Measurements from ENCODE around the gene CPA5. TPM values are rescaled to one million over a fixed set of nuclear protein-coding genes. Genes with fewer than 3 reads are reported as not detected.

The CPA5 gene
- total RNA-seq = not detected in 2 replicates

GRCh38 chr7:130344271-130344866 lies at the start of gene CPA5:
Gene CPA5 (plus strand): TSS chr7:130344816. CDS start chr7:130346486, 1,670 bp downstream.

GRCh38 chr7:130379921-130380860 lies 35.6 kb downstream of the CPA5 start, which contains the start of gene CPA1:
Gene CPA1 (plus strand): TSS chr7:130380494. CDS start chr7:130380521, 27 bp downstream.

Other genes starting within 250 kb of the CPA5 start
- 17.3 and 32.8 TPM in 2 replicates for gene TMEM209, start 139.4 kb upstream of the CPA5 start, total RNA-seq
- not detected in 2 replicates for gene SSMEM1, start 137.0 kb upstream of the CPA5 start, total RNA-seq
- not detected in 2 replicates for gene CPA2, start 78.0 kb upstream of the CPA5 start, total RNA-seq
- under 0.01 and 1.6 TPM in 2 replicates for gene CPA4, start 51.7 kb upstream of the CPA5 start, total RNA-seq
- not detected in 2 replicates for gene CPA1, start 35.7 kb downstream of the CPA5 start, total RNA-seq
- 6.6 and 7.7 TPM in 2 replicates for gene CEP41, start 96.2 kb downstream of the CPA5 start, total RNA-seq
- 1.8 and 15.1 TPM in 2 replicates for gene MEST, start 147.3 kb downstream of the CPA5 start, total RNA-seq